IPS-15b (cell line): ENCODE results near the gene GALNT18.

Experiments
- H3K27me3 ChIP-seq: one replicate; pipeline ENCODE4 v1.6.1; 2013; ENCODE audit warnings: low read length; ENCODE audit not compliant: control insufficient read depth, insufficient read depth
- H3K36me3 ChIP-seq: one replicate; pipeline ENCODE4 v1.6.1; 2013; ENCODE audit warnings: low read length; ENCODE audit not compliant: control insufficient read depth, insufficient read depth
- H3K4me1 ChIP-seq: one replicate; pipeline ENCODE4 v1.6.1; 2013; ENCODE audit warnings: mild to moderate bottlenecking, low read length; ENCODE audit not compliant: control insufficient read depth, insufficient read depth
- H3K4me3 ChIP-seq: one replicate; pipeline ENCODE4 v1.5.1; 2013; ENCODE audit warnings: low read depth, low read length
- H3K9ac ChIP-seq: one replicate; pipeline ENCODE4 v1.6.1; 2013; ENCODE audit warnings: low read depth, mild to moderate bottlenecking, low read length
- H3K9me3 ChIP-seq: one replicate; pipeline ENCODE4 v1.6.1; 2013; ENCODE audit warnings: mild to moderate bottlenecking, low read length; ENCODE audit not compliant: control insufficient read depth, insufficient read depth

GALNT18 gene

DNA sequence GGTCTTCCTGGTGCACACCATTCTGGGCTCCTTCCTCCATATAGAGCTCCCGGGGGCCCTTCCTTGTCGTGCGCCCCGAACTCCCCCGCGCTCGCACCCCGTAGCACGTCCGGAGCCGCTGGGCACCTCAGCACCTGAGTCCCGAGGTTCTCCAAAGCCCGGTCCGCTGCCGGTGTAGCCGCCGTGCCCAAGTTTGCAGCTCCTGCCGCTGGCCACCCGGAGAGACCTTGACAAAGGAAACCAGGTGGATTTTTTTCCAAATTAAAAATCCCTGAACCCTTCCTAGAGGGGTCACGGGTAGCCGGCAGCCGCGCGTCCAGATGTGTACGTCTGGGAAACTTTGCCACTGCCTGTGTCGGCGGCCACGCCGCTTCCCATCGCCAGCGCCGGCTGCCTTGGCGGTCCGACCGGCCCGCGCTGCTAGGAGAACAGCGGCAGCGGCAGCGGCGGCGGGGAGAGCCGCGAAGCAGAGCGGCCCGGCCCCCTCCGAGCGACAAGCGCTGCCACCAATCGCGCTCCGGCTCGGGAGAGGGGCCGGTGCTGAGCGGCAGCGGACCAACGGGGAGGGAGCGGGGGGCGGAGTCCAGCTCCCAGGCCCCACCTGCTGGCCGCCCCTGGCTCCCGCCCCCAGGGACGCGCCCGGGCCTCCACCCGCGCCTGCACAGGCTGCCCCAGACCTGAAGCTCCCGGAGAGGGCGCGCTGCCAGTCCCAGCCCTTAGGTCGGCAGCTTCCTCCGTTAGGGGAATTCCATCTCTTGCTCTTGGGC, at the start of gene GALNT18:
Gene GALNT18 (minus strand): TSS at position 433 of the 767 bp plus-strand sequence.
- H3K4me1 ChIP-seq = peaks cover 4% of the 10 kb centered on the region
- H3K4me3 ChIP-seq = peak within 1 kb of the TSS; percentile 85
- H3K36me3 ChIP-seq = no peaks in the 10 kb centered on the region
- H3K9me3 ChIP-seq = no peaks in the 10 kb centered on the region
- peaks cover 53% of the 10 kb centered on the region for H3K27me3 ChIP-seq
- H3K9ac ChIP-seq = peak within 1 kb of the TSS; percentile 26

DNA sequence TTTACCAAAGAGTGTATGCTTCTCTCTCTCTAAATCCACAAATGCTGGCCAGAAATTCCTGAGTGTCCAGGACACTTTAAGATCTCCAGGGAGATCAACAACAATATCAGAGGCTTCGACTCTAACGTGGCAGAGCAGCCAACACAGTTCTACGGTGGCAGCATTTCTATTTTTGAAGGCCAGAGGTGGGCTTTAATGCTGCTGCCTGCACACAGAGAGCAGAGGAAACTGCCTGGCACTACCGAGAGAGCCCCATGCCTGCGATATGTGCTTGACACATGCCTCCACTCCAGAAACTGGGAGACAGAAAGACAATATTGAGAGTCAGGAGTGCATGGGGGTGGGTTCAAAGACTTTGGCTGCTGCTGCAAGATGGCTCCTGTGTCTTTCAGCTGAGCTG, 48.8 kb upstream of the GALNT18 start:
- Histone ChIP-seq H3K9me3 (peaks cover 5% of the 10 kb centered on the region), H3K4me1 (no peaks in the 10 kb centered on the region), H3K9ac (no peak overlapping the region), H3K27me3 (no peaks in the 10 kb centered on the region), H3K36me3 (no peaks in the 10 kb centered on the region), H3K4me3 (no peak overlapping the region)

DNA sequence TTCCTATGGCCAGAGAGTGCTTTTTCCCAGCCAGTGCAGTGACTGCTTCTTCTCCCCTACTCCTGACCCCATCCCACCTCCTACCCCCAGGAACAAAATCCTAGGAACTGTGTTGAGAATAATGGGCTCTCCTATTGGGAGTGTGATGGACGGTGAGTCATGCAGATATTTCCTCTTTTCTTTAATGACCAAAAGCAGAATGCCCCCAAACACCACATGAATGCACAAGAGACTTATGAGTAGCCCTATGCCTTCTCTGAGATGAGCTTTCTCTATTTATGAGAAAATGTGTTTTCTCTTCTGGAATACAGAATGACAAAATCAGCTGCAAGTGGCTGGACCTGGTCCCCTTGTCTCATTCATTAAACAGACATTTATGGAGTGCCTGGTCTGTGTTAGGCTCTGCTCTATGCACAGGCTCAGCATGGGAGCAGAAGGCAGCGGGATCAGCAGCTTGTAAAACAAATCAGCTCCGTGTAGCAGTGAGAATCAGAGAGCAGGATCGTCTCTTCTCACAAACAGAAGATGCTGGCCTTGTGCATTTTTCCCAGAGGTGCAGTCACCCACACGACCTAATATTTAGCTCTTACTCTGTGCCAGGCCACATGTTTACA, 47.5 kb upstream of the GALNT18 start:
- Histone ChIP-seq H3K27me3 (no peaks in the 10 kb centered on the region), H3K9ac (no peak overlapping the region)

DNA sequence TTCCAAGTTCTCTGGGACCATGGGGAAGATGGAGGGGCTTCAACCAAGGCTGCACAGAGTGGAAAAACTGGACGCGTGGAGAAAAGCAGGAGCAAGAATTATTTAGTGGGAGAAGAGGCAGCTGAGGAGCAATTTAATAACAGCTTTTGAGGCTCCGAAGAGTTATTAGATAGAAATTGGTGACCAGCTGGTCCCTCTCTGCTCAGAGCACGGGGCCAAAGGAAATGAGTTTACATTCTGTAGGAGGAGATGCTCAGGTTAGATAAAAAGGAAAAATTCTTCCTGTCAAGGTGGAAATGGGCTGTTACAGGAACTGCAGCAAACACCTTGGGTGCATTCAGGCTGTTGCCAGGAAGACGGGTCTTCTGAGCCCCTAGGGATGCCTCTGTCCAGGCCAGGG, 47.0 kb upstream of the GALNT18 start:
- Histone ChIP-seq H3K36me3 (no peaks in the 10 kb centered on the region), H3K27me3 (no peaks in the 10 kb centered on the region), H3K4me1 (no peaks in the 10 kb centered on the region), H3K9me3 (peaks cover 5% of the 10 kb centered on the region), H3K9ac (no peak overlapping the region), H3K4me3 (no peak overlapping the region)

More for the DNA sequence above, 47.5 kb upstream of the GALNT18 start:
- Histone ChIP-seq H3K9me3 (peaks cover 5% of the 10 kb centered on the region), H3K36me3 (no peaks in the 10 kb centered on the region), H3K4me3 (no peak overlapping the region), H3K4me1 (no peaks in the 10 kb centered on the region)

DNA sequence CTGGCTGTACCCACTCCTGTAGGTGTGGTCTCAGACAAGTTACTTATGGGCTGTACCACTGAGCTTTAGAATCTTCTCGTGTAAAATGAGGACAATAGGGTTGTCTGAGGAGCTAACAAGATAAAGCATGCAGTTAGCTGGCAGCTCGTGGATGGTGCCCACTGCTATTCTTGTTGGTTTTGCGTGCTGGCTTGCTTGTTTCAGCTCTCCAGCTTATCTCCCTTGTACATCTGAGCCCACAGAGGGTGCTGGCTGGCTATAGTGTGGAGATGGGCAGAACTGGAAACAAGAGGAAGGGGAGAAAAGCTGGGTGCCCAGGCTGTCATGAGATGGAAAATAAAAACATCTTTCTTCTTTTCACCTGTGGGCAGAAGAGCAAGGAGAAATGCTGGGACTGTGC, 46.5 kb upstream of the GALNT18 start:
- Histone ChIP-seq H3K9ac (no peak overlapping the region), H3K27me3 (no peaks in the 10 kb centered on the region), H3K36me3 (no peaks in the 10 kb centered on the region), H3K4me3 (no peak overlapping the region), H3K4me1 (no peaks in the 10 kb centered on the region), H3K9me3 (peaks cover 5% of the 10 kb centered on the region)

DNA sequence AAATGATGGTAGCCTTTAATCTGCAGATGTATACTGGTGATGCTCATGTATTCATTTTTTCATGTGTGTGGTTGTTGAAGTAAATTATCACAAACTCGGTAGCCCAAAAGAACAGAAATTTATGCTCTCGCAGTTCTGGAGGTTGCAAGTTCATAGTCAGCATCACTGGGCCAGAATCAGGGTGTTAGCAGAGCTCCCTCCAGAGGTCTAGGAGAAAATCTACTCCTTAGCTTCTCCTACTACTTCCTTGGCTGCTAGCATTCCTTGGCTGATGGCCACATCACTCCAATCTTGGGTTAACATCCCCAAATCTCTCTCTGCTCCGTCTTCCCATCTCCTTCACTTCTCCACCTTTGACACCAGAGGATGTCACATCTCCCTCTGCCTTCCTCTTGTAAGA, 45.3 kb upstream of the GALNT18 start:
- Histone ChIP-seq H3K9ac (no peak overlapping the region), H3K27me3 (no peaks in the 10 kb centered on the region), H3K4me1 (peaks cover 3% of the 10 kb centered on the region), H3K4me3 (no peak overlapping the region), H3K36me3 (no peaks in the 10 kb centered on the region), H3K9me3 (peaks cover 5% of the 10 kb centered on the region)

DNA sequence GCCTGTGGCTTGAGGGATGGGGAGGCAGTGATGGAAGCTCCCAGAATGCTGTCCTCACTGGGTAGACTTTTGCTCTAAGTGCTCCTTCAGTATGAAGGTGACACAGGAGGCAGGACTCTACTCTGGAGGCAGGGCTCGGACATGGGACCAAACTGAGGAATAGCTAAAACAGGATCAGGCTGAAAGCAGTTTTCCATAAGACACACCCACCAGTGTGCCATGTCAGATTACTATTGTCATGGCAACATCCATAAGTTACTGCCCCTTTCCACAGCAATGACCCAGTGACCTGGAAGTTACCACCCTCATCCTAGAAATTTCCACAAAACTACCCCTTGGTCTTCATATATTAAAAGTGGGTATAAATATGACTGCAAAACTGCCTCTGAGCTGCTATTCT, 43.6 kb upstream of the GALNT18 start:
- no peak overlapping the region for H3K4me3 ChIP-seq
- peaks cover 12% of the 10 kb centered on the region for H3K4me1 ChIP-seq
- H3K9me3 ChIP-seq = peaks cover 5% of the 10 kb centered on the region
- no peaks in the 10 kb centered on the region for H3K27me3 ChIP-seq
- H3K9ac ChIP-seq = no peak overlapping the region
- no peaks in the 10 kb centered on the region for H3K36me3 ChIP-seq

DNA sequence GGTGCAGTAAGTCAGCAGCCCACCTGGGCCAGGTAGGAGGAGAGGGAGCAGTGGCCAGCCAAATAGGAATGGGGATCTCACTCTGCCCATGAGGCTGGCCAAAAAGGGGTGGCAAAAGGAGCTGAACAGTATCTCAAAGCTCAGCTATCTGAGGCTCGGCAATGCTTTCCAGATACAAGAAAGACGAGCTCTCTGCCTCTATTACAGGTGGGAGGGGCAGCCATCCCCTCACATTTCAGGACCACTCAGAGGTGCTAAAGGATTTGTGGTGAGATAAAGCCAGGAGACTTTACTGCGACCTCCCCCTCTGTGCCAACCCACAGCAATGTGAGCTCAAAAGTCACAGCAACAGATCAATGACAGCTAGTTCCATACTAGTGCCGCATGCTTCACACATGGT, 42.1 kb upstream of the GALNT18 start:
- H3K4me3 ChIP-seq = no peak overlapping the region
- peaks cover 12% of the 10 kb centered on the region for H3K4me1 ChIP-seq
- no peaks in the 10 kb centered on the region for H3K36me3 ChIP-seq
- no peaks in the 10 kb centered on the region for H3K27me3 ChIP-seq
- no peak overlapping the region for H3K9ac ChIP-seq
- peaks cover 5% of the 10 kb centered on the region for H3K9me3 ChIP-seq

DNA sequence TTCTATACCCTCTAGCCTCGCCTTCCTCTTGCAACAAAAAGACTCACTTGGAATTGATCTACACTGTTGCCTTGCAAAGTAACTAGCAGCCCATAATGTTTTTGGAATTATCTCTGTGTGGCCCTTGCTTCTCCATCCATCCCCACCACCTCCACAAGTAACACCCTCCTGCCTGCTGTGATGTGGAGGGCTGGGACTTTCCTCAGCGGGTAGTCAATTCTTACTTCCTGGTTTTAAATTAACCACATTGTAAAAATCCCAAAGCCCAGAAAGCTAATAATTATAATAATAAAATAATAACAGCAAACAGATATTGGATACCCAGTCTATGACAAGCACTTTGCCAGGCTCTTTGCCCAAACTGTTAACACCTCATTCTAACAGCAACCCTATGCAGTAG, 40.8 kb upstream of the GALNT18 start:
- Histone ChIP-seq H3K9me3 (peaks cover 5% of the 10 kb centered on the region), H3K4me3 (no peak overlapping the region), H3K27me3 (no peaks in the 10 kb centered on the region), H3K9ac (no peak overlapping the region), H3K4me1 (peaks cover 12% of the 10 kb centered on the region), H3K36me3 (no peaks in the 10 kb centered on the region)

DNA sequence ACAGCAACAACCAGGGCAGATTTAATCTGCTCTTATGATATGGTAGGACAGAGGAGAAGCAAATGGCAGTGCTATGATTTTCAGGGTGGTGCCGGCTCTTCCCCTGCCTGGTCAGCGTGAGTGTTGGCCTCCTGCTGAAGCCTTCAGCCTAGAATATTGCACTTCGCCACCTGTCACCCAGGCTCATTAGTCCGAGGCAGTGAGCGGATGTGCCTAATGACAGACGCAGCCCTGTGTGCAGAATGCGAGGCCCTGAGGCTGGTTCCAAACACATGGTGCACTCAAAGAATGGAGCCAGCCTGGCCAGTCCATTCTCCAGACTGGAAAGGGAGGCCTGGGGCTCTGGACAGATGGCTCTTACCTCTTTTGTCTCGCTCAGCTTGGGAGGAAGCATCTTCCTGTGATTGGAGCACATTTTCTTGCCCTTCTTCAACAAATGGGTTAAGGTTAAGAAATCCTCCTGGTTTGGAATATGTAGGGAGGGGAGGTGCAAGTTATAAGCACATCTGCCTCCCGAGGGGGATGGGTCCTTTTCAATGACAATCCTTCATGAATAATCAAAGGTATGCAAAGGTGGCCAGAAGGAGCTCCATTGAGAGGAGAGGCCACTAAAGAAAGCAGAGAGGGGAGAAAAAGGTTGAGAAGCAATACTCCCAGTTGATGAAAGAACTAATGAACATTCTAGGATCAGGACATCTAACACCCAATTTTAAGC, 39.7 kb upstream of the GALNT18 start:
- no peaks in the 10 kb centered on the region for H3K27me3 ChIP-seq
- no peak overlapping the region for H3K4me3 ChIP-seq
- H3K4me1 ChIP-seq = peaks cover 12% of the 10 kb centered on the region
- no peak overlapping the region for H3K9ac ChIP-seq
- no peaks in the 10 kb centered on the region for H3K36me3 ChIP-seq
- no peaks in the 10 kb centered on the region for H3K9me3 ChIP-seq

DNA sequence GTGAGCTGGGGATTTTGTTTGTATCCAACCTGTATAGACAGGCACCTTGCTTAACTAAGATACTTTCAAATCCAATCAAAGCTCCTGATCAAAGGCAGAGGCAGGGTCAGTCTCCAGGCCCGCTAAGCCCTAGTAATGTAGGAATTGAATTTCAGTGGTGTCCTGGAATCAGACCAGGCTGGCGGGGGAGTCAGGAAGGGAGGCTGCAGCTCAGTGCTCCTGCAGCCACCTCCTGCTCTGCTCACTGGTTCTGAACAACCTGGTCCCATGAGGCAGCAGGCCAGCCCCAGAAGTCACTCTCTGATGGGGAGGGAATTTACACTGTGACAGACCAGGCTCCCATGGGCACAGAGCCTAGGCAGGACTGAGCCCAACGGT, 38.5 kb upstream of the GALNT18 start:
- H3K27me3 ChIP-seq = no peaks in the 10 kb centered on the region
- H3K36me3 ChIP-seq = no peaks in the 10 kb centered on the region

More for the DNA sequence above, 38.5 kb upstream of the GALNT18 start:
- Histone ChIP-seq H3K4me1 (peaks cover 12% of the 10 kb centered on the region), H3K9ac (no peak overlapping the region), H3K4me3 (no peak overlapping the region), H3K9me3 (no peaks in the 10 kb centered on the region)
